ENCODE measurements around the gene DRP2.
"Not testable (repeated sequence)": the region's sequence is repeated elsewhere in the genome, so short reads cannot be mapped to it uniquely, and the experiment has no call there.

Gene DRP2, protein sequence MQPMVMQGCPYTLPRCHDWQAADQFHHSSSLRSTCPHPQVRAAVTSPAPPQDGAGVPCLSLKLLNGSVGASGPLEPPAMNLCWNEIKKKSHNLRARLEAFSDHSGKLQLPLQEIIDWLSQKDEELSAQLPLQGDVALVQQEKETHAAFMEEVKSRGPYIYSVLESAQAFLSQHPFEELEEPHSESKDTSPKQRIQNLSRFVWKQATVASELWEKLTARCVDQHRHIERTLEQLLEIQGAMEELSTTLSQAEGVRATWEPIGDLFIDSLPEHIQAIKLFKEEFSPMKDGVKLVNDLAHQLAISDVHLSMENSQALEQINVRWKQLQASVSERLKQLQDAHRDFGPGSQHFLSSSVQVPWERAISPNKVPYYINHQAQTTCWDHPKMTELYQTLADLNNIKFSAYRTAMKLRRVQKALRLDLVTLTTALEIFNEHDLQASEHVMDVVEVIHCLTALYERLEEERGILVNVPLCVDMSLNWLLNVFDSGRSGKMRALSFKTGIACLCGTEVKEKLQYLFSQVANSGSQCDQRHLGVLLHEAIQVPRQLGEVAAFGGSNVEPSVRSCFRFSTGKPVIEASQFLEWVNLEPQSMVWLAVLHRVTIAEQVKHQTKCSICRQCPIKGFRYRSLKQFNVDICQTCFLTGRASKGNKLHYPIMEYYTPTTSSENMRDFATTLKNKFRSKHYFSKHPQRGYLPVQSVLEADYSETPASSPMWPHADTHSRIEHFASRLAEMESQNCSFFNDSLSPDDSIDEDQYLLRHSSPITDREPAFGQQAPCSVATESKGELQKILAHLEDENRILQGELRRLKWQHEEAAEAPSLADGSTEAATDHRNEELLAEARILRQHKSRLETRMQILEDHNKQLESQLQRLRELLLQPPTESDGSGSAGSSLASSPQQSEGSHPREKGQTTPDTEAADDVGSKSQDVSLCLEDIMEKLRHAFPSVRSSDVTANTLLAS

DNA sequence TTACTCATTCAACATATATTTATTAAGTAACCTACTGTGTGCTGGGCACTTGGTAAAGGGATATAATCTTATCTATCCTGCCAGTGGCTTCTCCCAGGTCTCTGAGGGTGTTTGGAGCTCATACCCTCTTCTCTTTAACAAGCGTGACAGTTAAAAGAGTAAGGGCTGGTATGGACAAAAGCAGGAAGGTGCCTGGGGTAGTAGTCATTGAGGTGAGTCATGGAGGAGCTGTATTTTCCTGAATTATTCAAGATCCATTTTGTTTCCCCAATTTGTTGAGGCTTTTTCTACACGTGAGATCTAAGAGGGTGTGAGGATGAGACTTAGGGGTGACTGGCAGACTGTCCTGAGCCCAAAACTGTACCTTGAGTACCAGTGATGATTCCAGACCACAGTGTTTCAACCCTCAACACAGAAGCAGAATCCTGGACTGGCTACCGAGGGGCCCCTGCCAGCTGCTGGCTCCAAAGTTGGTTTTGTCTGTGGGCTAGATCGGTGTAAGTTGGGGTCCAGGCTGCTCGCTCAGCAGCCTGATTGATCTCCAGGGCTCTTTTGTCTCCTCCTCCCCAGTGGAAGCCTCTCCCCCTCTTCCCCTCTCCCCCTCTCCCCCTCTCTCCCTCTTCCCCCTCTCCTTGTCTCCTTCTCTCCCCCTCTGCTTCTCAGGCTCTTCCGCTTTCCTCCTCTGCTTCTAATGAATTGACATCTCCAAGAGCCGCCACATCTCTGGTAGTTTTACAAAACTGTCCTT lies at the start of gene DRP2:
Gene DRP2, plus strand, starts transcription at position 671 of the 748 bp plus-strand sequence. CDS start 11,862 bp downstream, outside the sequence.
- DNase-seq (ENCODE audit: low read depth) = no peak

GRCh38 chrX:101171883-101172400 lies 47.6 kb upstream of the DRP2 start:
- DNase-seq (ENCODE audit: low read depth) = no peak

GRCh38 chrX:101176439-101176838 lies 43.1 kb upstream of the DRP2 start:
- DNase-seq (ENCODE audit: low read depth) = no peak

GRCh38 chrX:101184876-101185275 lies 34.7 kb upstream of the DRP2 start:
- not testable (repeated sequence) for DNase-seq (ENCODE audit: low read depth)

DNA sequence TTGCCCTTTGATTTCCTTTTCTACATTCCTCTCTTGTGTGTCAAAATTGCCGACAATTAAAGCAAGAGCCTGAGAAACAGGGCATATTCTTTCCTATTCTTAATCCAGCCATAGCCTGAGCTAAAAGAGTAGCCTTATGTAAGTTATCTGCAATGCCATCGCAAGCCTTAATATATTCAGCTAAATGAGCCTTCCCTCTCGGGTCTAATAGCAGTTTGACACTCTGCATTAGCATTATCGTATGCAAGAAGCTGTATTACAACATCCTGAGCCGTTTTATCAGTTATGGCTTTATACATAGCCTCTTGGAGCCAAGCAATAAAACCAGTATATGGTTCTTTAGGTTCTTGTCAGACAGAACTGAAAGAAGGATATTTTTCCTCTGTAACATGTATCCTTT lies 31.6 kb upstream of the DRP2 start:
- not testable (repeated sequence) for DNase-seq (ENCODE audit: low read depth)

GRCh38 chrX:101190736-101191135 lies 28.9 kb upstream of the DRP2 start:
- no peak for DNase-seq (ENCODE audit: low read depth)

- no peak for DNase-seq (ENCODE audit: low read depth)
Observed at GRCh38 chrX:101191217-101191750, 28.3 kb upstream of the DRP2 start.

- no peak for DNase-seq (ENCODE audit: low read depth)
Observed at GRCh38 chrX:101195442-101196173, 24.0 kb upstream of the DRP2 start.

DNA sequence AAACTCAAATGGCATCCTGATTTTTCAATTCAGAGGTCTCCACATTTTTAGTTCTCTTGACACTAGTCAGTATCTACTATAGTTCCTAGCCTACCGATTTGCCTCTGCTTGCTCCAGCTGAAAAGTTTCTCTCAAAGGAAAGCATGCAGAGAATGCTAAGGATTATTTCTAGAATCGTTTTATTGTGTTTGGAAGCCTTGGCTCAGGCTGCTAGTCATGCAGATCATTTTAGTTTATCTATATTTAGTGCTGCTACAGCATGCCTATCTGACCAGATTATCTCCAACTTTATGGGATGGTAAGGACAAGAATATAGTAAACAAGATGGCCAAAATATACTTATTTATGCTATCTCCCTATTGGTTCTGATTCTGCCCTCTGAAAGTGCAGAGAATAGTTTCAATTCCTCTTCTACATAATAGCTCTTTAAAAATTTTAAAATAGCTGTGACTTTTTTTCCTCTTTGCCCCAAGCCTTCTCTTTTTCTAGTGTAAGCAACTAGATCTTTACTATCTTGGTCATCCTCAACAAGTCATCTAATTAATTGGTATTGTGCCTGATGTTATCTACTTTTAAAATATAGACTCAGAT lies 15.7 kb upstream of the DRP2 start:
- no peak for DNase-seq (ENCODE audit: low read depth)

- no peak for DNase-seq (ENCODE audit: low read depth)
Observed at GRCh38 chrX:101206471-101206870, 13.1 kb upstream of the DRP2 start.

DNA sequence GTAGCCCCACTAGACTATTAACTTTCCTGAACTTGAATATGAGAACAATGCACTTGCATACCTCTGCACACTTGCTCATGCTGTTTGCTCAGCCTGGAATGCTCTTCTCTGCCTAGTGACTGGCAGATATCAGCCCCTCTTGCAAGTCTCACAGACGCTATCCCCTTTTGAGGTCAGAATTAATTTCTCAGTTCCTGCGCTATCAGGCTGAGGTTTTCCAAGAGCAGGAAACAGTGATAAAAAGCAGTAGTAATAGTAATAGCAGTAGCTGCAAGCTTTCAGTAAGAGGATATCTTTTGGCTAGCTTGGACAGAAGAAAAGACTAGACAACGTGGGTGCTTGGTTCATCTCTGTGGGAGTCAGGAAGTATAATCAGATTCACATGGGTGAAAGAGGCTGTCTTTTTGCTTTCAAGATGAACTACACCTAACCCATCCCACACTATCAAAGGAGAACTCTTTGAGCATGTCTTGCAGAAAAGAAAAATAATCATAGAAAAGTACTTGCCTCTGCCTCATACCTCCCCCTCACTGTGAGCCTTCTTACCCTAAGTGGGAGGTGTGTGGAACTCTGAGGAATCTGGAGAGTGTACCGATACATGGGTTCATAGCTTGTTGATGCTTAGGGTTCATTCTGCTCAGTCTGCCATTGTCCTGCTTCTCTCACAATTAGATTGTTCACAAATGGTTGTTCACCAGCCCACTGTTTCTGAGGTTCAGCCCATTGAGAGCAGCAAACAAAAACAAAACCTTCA lies 11.3 kb upstream of the DRP2 start:
- no peak for DNase-seq (ENCODE audit: low read depth)

DNA sequence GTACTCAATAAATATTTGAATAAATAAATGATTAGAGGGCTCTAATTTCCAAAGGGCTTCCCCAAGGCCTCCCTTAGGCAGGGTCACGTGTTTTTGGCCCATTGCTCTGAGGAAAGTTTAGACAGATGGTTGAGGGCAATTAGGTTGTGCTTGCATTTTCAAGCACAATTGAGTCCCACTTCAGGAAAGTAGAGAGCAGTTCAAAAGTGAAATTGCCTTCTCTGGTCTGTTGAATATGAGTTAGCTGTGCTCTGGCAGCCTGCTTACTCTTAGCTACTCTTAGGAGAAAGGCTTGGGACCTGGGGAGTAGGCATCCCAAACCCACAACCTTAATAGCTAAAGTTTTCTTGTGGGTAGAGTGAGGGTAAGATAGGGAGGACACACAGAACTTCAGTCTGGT lies 9.0 kb upstream of the DRP2 start:
- DNase-seq (ENCODE audit: low read depth) = no peak

DNA sequence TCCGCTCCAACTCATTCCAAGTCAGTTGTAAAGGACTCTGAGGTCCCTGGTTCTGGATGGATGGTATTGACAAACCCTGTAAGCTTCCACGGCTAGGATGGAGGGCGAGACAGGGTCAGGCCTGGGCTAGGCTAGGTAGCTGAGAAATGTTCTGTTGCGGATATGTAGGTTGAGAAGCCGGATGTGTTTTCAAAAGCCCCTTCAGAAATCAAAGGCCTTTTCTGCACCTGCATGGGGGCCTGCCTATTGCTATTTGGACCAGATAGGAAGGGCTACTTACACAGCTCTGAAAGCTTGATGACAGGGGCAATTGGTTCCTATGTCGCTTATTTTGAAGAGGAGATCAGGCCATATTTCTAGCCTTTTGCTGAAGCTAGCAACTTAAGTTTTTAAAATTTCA lies 1.9 kb upstream of the DRP2 start:
- no peak for DNase-seq (ENCODE audit: low read depth)

DNA sequence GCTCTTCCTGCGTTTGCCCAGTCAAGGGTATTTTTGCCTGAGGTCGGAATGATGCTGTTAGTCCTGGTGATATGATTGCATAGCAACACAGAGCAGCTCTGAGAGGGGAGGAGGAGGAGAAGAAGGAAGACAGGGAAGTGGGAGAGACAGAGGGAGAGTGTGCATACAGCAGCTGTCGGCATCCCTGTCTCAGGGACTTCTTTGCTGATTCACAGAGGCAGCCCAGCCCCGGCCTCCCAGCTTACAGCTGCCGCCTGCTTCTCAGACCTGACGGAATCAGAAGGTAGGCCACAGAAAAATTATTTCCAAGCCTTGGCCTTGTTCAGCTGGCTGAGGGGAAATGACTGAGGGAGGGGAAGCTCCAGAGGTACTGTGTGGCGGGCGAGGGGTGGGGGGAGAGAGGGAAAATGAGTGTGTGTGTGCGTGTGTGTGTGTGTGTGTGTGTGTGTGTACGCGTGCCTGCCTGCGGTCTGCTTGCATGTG lies 319 bp downstream of the DRP2 start:
- DNase-seq (ENCODE audit: low read depth) = no peak

DNA sequence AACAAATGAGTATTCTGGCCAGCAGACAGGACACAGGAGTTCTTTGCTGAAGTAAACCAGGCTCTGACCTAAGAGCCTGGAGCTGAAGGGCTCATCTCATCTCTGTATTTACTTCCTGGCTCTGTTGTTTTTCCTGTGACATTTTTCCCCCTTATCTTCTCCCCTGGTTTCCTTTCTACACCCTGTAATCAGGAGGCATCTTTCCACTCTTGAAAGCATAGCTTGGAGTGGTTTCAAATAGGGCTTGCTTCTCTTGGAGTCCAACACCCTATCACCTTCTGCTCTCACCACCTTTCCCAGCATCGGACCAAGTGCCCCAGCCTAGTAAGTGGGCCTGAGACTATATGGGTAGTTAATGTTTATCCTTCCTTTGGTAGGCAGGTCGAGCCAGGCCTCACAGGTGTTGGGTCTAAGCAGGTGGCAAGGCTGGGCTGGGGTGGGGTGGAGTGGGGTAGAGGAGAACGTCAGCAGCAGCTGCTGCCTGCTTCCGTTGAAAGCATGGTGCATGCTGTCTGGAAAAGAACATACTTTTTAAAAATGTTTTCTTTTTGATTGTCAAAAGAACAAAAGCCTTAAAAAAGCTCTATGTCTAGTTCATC lies 1.2 kb downstream of the DRP2 start:
- no peak for DNase-seq (ENCODE audit: low read depth)

DNA sequence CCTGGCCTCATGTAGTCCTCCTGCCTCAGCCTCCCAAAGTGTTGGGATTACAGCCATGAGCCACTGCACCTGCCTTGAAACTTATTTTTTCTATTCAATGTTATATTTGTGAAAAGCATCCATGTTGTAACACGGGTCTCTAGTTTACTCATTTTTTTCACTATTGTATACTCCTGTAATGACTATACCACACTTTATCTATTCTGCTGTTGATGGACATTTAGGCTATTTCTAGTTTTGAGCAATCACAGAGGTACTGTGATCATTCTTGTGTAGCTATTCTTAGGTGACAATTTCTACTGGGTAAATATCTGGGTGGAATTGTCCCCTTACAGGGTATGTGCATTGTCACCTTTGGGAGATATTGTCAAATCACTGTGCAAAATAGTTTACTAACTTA lies 3.6 kb downstream of the DRP2 start:
- DNase-seq (ENCODE audit: low read depth) = no peak

DNA sequence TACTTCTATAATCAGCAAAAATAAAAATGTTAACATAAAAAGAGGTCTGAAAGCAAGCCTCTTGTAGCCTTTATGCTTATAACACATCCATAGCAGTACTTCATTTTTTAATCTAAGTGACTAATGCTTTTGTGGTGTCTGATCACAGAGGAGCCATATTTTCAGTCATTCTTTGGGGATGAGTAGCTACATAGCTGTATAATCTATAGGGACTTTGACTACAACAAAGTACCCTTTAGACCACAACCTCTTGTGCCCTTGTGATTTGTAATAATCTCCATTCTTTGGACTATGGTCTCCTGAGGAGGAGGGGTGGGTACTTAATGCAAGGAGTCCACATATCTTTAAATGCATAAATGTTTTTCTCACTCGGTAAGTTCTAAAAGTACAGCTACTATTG lies 9.6 kb downstream of the DRP2 start:
- no peak for DNase-seq (ENCODE audit: low read depth)

- DNase-seq (ENCODE audit: low read depth) = no peak
Observed at GRCh38 chrX:101230636-101231035, 11.1 kb downstream of the DRP2 start.

DNA sequence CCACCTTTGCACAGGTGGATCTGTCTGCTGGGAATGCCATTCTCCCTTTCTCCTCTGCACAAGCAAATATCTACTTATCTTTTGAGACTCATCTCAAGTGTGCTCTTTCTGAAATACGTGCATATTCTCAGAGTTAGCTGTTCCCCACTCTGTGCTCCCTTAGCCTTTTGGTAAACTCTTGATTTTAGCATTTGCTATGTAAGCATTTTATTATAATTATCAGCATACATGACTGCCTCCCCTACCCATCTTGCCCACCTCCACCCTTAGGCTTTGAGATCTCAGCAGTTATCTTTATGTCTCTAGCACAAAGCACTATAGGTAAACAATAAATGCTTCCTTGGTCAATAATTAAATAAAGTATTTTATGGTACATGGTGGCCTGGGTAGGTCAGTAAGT lies 11.5 kb downstream of the DRP2 start:
- DNase-seq (ENCODE audit: low read depth) = no peak
